Ectodermal cell (in vitro differentiated cells): ENCODE results near the gene ZNF138.
A peak's percentile ranks its signal among the peaks of the same experiment; 100 is the strongest.
"Not testable (repeated sequence)": the region's sequence is repeated elsewhere in the genome, so short reads cannot be mapped to it uniquely, and the experiment has no call there.

Experiments
- H3K27ac ChIP-seq: 2 replicates; pipeline ENCODE4 v1.7.0; 2013; ENCODE audit warnings: mild to moderate bottlenecking, low read depth, low read length; ENCODE audit not compliant: insufficient read depth, poor library complexity, severe bottlenecking
- H3K27me3 ChIP-seq: 2 replicates; pipeline ENCODE4 v1.7.0; 2013; ENCODE audit warnings: mild to moderate bottlenecking, low read length; ENCODE audit not compliant: insufficient read depth, control insufficient read depth, poor library complexity, severe bottlenecking
- H3K36me3 ChIP-seq: one replicate; pipeline ENCODE4 v1.7.0; 2013; ENCODE audit warnings: low read length; ENCODE audit not compliant: control insufficient read depth, insufficient read depth
- H3K4me1 ChIP-seq: one replicate; pipeline ENCODE4 v1.7.0; 2013; ENCODE audit warnings: low read length; ENCODE audit not compliant: control insufficient read depth, insufficient read depth
- H3K4me3 ChIP-seq: 2 replicates; pipeline ENCODE4 v1.7.0; 2013; ENCODE audit warnings: low read depth, low read length, control low read depth; ENCODE audit not compliant: insufficient read depth
- H3K9me3 ChIP-seq: 2 replicates; pipeline ENCODE4 v1.7.0; 2013; ENCODE audit warnings: mild to moderate bottlenecking, low read length, moderate library complexity; ENCODE audit not compliant: control insufficient read depth
- WGBS, 2 experiments: methylation state at CpG; one replicate each; pipeline ENCODE4 v1.1.7; 2013; ENCODE audit warnings: missing lambda C conversion rate in 2 of 2; 5-methylcytosine and 5-hydroxymethylcytosine counted together

ZNF138 gene

GRCh38 chr7:64787295-64787694 lies 6.9 kb upstream of the ZNF138 start:
- Histone ChIP-seq H3K36me3 (no peaks in the 10 kb centered on the region), H3K27ac (no peak overlapping the region), H3K4me3 (no peak overlapping the region), H3K9me3 (no peaks in the 10 kb centered on the region), H3K27me3 (no peaks in the 10 kb centered on the region), H3K4me1 (no peaks in the 10 kb centered on the region)

GRCh38 chr7:64789241-64789640 lies 5.0 kb upstream of the ZNF138 start:
- not testable (repeated sequence) for H3K36me3 ChIP-seq, H3K9me3 ChIP-seq, H3K27ac ChIP-seq, H3K4me3 ChIP-seq, H3K27me3 ChIP-seq, H3K4me1 ChIP-seq
- WGBS, 2 experiments = 73 to 81% methylated on average over 10 to 11 of the region's 11 CpGs

- H3K9me3 ChIP-seq = no peaks in the 10 kb centered on the region
- H3K4me1 ChIP-seq = peaks cover 7% of the 10 kb centered on the region
- no peaks in the 10 kb centered on the region for H3K27me3 ChIP-seq
- H3K4me3 ChIP-seq = no peak overlapping the region
- WGBS, 2 experiments = 89 to 95% methylated on average over 4 of the region's 4 CpGs
- H3K27ac ChIP-seq = no peak overlapping the region
- peaks cover 8% of the 10 kb centered on the region for H3K36me3 ChIP-seq
Observed at GRCh38 chr7:64793106-64793755, 997 bp upstream of the ZNF138 start.

GRCh38 chr7:64795176-64795575 lies 948 bp downstream of the ZNF138 start:
- WGBS, 2 experiments = 0% methylated on average over 1 of the region's 1 CpG
- H3K36me3 ChIP-seq = peaks cover 8% of the 10 kb centered on the region
- no peaks in the 10 kb centered on the region for H3K27me3 ChIP-seq
- peak overlapping the region; percentile 99 for H3K27ac ChIP-seq
- H3K4me3 ChIP-seq = peak overlapping the region; percentile 73
- no peaks in the 10 kb centered on the region for H3K9me3 ChIP-seq
- peaks cover 7% of the 10 kb centered on the region for H3K4me1 ChIP-seq

GRCh38 chr7:64799169-64799568 lies 4.9 kb downstream of the ZNF138 start:
- WGBS, 2 experiments = 92 to 95% methylated on average over 8 of the region's 8 CpGs
- H3K4me3 ChIP-seq, H3K4me1 ChIP-seq, H3K9me3 ChIP-seq, H3K27ac ChIP-seq, H3K27me3 ChIP-seq: not testable (repeated sequence)
- peaks cover 17% of the 10 kb centered on the region for H3K36me3 ChIP-seq

GRCh38 chr7:64802699-64803098 lies 8.5 kb downstream of the ZNF138 start:
- WGBS, 2 experiments = 11% methylated on average over 1 of the region's 2 CpGs; no CpG with 5 or more reads in 1 of the 2 experiments

GRCh38 chr7:64807731-64808365 lies 13.6 kb downstream of the ZNF138 start:
- Histone ChIP-seq H3K9me3 (no peaks in the 10 kb centered on the region), H3K27ac (no peak overlapping the region), H3K4me3 (no peak overlapping the region), H3K27me3 (no peaks in the 10 kb centered on the region), H3K36me3 (peaks cover 25% of the 10 kb centered on the region), H3K4me1 (no peaks in the 10 kb centered on the region)
- 95% methylated on average over 4 of the region's 4 CpGs for WGBS, 2 experiments

More at GRCh38 chr7:64802699-64803098, 8.5 kb downstream of the ZNF138 start:
- no peaks in the 10 kb centered on the region for H3K4me1 ChIP-seq
- peaks cover 19% of the 10 kb centered on the region for H3K36me3 ChIP-seq
- no peaks in the 10 kb centered on the region for H3K27me3 ChIP-seq
- H3K27ac ChIP-seq = no peak overlapping the region
- no peak overlapping the region for H3K4me3 ChIP-seq
- no peaks in the 10 kb centered on the region for H3K9me3 ChIP-seq

- Histone ChIP-seq H3K4me1 (no peaks in the 10 kb centered on the region), H3K9me3 (no peaks in the 10 kb centered on the region), H3K4me3 (no peak overlapping the region), H3K27me3 (no peaks in the 10 kb centered on the region), H3K27ac (no peak overlapping the region), H3K36me3 (peaks cover 15% of the 10 kb centered on the region)
Observed at GRCh38 chr7:64811767-64812166, 17.5 kb downstream of the ZNF138 start.

- Histone ChIP-seq H3K9me3 (no peaks in the 10 kb centered on the region), H3K27me3 (no peaks in the 10 kb centered on the region), H3K4me1 (no peaks in the 10 kb centered on the region), H3K4me3 (no peak overlapping the region), H3K27ac (no peak overlapping the region), H3K36me3 (peaks cover 6% of the 10 kb centered on the region)
- WGBS, 2 experiments = 95 to 100% methylated on average over 1 of the region's 1 CpG
Observed at GRCh38 chr7:64830926-64831325, 36.7 kb downstream of the ZNF138 start.

- WGBS, 2 experiments = 79 to 81% methylated on average over 3 to 4 of the region's 4 CpGs
- Histone ChIP-seq H3K36me3 (peaks cover 6% of the 10 kb centered on the region), H3K4me3 (no peak overlapping the region), H3K27me3 (no peaks in the 10 kb centered on the region), H3K4me1 (no peaks in the 10 kb centered on the region), H3K27ac (no peak overlapping the region), H3K9me3 (no peaks in the 10 kb centered on the region)
Observed at GRCh38 chr7:64832136-64832535, 37.9 kb downstream of the ZNF138 start.
